NCI-H2029 (cell line): ENCODE measurements around the gene UTP14C.
A peak's percentile ranks its signal among the peaks of the same experiment; 100 is the strongest.
"Not testable (repeated sequence)": the region's sequence is repeated elsewhere in the genome, so short reads cannot be mapped to it uniquely, and the experiment has no call there.

ENCODE experiments used
- DNase-seq: peaks from one replicate; lab custom pipeline; 2025; lab: John Stamatoyannopoulos, UW

Gene UTP14C, protein sequence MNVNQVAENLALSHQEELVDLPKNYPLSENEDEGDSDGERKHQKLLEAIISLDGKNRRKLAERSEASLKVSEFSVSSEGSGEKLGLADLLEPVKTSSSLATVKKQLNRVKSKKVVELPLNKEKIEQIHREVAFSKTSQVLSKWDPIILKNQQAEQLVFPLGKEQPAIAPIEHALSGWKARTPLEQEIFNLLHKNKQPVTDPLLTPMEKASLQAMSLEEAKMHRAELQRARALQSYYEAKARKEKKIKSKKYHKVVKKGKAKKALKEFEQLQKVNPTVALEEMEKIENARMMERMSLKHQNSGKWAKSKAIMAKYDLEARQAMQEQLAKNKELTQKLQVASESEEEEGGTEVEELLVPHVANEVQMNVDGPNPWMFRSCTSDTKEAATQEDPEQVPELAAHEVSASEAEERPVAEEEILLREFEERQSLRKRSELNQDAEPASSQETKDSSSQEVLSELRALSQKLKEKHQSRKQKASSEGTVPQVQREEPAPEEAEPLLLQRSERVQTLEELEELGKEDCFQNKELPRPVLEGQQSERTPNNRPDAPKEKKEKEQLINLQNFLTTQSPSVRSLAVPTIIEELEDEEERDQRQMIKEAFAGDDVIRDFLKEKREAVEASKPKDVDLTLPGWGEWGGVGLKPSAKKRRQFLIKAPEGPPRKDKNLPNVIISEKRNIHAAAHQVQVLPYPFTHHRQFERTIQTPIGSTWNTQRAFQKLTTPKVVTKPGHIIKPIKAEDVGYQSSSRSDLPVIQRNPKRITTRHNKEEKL

DNA sequence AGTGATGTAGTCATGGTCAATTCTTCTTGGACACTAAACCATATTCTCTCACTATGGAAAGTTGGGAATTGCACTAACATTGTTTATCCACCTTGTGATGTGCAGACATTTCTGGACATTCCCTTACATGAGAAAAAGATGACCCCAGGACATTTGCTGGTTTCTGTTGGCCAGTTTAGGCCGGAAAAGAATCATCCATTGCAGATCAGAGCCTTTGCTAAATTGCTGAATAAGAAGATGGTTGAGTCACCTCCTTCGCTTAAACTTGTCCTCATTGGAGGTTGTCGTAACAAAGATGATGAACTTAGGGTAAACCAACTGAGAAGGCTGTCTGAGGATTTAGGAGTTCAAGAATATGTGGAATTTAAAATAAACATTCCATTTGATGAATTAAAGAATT lies at the start of gene UTP14C:
Gene UTP14C, plus strand, starts transcription at position 211 of the 400 bp plus-strand sequence. CDS start 4,114 bp downstream, outside the sequence.
- no peak for DNase-seq

DNA sequence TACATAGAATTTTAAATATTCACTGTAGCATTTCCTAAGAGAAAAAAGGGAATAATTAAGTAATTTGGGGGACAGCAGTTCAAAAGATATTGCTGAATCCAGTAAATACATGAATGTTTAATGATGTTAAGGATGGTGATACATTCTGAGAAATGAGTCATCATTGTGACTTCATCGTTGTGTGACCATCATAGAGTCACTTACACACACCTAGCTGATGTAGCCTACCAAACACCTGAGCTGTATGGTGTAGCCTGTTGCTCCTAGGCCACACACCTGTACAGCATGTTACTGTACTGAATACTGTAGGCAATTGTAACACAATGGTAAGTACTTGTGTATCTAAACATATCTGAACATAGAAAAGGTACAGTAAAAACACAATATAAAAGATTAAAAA lies 48.1 kb upstream of the UTP14C start:
- DNase-seq: no peak

DNA sequence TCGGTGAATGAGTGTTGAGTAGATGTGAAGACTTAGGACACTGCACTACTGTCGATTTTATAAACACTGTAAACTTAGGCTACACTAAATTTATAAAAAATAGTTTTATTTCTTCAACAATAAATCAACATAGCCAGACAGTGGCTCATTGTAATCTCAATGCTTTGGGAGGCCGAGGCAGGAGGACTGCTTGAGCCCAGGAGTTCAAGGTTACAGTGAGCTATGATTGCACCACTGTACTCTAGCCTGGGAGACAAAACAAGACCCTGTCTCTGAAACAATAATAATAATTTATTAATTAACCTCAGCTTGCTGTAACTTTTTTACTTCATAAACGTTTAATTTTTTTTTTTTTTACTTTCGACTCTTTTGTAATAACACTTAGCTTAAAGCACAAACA lies 47.6 kb upstream of the UTP14C start:
- DNase-seq: no peak

DNA sequence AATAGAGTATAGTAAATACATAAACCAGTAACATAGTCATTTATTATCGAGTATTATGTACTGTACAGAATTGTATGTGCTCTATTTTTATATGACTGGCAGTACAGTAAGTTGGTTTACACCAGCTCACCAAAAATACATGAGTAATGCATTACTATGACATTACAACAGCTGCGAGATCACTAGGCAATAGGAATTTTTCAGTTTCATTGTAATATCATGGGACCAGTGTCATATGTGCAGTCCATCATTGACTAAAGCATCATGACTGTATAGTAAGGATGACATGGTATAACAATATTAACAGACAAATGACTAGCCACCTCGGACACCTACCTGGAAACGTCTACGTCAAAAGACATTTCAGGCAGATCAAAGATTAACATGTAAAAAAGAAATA lies 46.9 kb upstream of the UTP14C start:
- DNase-seq: no peak

DNA sequence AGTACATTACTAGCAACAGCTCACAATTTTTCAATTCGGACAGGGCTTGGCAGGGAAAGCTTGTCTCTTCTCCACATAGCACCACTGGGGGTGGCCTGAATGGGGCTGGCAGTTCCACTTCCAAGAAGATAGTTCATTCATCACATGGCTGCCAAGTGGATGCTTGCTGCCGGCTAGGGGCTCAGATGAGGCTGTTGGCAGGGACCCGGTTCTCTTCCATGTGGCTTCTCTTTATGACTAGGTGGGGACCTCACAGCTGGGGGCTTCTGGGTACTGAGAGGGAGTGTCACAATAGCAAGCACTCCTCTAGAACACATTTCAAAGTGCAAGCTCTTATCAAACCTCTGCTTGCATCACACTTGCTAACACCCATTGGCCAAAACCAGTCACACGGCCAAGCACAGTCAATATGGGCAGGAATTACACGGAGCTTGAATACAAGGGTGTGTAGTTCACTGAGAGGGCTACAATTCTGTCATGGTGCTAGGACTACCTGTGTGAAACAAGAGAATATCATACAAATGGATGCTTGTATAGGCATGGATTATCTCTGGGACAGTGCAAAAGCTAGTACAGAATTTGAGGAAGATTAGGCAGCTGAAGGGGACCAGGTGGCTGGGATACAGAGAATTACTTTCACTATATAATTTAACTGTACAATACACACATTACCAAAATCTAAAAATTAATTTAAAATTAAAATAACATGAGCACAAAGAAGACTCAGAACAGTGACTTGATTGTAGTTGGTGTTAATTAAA lies 45.5 kb upstream of the UTP14C start:
- DNase-seq: peak; percentile 33

DNA sequence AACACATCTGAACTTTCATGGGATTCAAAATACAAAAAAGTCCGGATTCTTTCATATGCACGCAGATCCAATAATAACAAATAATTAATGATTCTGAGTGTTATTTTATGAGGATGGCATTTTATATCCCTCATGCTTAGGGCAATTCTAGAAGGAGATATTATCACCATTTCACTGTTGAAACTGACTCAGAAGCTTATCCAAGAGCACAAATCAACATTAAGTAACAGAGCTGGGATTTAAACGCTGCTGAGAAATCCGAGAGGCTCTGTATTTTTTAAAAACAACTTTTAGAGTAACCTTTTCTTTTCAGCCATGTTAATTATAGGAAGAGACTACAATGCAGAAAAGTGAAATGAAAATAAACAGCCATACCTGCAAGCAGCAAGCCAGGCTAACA lies 43.6 kb upstream of the UTP14C start:
- DNase-seq: no peak

DNA sequence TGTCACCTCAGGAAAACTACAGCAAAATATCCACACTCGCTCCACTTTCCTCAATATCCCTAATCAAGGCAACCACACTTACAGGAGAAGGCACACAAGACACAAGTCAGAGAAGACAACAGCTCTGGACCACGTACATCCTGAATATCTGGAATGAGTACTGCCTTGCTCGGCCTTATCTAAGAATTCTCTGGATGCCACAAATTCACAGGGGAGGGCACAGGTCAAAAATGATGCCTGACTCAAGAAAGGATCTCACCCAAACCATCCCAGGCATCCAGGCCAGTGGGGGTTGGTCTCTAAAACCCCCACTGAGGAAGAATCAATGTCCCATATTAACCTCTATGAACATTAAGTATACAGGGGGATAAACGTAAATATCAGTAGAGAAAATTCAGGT lies 43.1 kb upstream of the UTP14C start:
- DNase-seq: no peak

DNA sequence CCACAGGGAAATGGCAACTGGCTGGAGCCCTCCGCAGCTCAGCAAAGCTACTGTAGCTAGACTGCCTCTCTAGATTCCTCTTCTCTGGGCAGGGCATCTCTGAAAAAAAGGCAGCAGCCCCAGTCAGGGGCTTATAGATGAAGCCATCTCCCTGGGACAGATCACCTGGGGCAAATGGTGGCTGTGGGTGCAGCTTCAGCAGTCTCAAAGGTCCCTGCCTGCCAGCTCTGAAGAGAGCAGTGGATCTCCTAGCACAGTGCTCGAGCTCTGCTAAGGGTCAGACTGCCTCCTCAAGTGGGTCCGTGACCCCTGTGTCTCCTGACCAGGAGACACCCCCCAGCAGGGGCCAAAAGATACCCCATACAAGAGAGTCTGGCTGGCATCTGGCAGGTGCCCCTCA lies 41.2 kb upstream of the UTP14C start:
- not testable (repeated sequence) for DNase-seq

DNA sequence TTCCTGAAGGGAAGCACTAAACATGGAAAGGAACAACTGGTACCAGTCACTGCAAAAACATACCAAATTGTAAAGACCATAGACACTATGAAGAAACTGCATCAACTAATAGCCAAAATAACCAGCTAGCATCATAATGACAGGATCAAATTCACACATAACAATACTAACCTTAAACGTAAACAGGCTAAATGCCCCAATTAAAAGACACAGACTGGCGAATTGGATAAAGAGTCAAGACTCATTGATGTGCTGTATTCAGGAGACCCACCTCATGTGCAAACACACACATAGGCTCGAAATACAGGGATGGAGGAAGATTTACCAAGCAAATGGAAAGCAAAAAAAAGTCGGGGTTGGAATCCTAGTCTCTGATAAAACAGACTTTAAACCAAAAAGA lies 39.6 kb upstream of the UTP14C start:
- DNase-seq: not testable (repeated sequence)

DNA sequence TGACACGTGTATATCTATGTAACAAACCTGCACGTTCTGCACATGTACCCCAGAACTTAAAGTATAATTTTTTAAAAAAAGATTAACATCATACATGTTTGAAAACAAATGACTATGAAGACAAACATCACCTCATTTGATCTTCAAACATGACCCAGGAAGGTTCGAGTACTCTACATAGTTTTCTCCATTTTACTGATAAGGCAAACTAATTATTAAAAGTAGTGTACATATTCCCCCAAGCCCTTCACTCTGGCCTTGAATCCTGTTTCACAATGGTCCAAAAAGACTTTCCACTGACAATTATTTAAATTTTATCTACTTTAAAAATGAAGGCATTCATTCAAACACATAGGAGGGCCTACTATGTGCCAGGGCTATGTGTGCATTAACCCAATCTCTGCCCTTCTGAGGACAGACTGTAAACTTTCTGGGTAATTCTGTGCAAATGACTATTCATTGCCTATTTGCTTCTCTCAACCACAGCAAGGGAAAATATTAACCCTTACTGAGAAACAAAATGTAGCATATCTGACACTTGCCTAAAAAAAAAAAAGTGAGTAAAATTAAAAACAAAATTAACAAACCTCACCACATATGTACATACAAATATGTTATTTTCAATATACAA lies 35.4 kb upstream of the UTP14C start:
- DNase-seq: no peak

DNA sequence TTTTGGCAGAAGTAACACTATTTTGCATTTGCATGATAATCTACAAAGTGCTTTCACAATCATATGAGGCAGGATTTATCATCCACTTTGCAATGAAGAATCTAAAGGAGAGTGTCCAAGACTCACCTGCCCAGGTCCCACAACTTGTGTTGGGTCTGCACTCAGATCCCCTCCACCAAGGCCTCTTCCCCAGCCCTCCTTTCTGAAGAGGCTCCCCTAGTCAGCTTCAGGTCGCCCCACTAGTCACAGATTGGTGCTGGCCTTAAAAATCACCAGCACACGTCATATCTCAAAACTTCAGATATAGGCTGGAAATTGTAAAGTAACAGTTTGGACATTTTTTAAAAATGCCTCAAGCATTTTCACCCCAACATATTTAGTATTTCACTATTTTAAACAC lies 30.8 kb upstream of the UTP14C start:
- DNase-seq: no peak

DNA sequence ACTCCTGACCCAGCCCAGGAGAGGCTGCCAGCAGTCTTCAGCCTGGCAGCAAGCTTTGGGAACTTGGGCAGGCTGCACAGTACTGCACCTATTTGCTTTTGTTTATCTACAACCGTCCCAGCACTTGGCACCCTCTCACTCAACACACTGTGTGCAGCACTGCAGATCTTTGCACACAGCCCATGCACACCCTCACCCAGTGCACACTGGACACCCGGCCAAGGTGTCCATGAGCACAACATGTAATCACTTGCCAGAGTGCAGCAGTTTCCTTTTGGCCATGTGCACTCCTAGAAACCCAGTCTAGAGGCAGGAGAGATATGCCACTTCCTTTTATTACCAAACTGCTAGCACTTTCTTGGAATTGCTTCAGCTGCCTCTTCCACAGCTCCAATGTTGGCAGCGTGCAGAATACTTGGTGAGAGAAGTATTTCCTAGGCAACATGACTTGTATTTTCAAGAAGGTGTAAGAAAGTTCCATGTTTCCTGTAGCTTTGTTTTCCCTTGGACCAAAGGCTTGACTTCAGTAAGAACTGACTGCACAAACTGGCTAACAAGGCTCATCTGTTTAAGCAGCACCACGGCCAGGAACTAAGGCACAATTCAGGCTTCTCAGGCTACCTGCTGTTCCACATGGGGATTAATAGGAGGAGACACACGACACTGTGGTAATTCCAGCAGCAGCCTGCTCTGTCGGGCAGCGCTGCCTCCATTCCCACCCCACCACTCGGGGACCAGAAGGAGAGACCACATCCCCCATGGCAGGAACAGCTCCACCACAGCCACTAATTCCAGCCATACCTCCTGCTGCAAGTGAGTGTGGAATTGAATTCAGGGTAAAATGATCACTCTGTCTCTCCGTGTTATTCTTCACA lies 28.6 kb upstream of the UTP14C start:
- no peak for DNase-seq

DNA sequence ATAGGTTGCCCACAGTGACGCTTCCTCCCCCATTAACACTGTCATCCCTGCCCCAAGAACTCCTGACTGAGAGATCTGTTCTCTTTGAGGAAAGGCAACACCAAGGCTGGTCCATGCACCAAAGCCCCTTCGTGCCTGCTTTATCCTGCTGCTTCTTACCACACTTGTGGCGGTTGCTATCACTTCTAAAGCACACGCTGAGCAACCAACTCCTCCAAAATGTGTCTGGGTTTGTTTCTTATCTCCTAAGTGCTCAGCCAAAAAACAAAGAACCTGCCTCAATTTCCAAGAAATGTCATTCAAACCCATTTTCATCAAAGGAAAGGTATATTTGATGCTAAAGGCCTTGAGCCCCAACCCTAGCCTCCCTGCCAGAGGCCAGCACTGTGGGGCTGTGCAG lies 27.9 kb upstream of the UTP14C start:
- DNase-seq: no peak

DNA sequence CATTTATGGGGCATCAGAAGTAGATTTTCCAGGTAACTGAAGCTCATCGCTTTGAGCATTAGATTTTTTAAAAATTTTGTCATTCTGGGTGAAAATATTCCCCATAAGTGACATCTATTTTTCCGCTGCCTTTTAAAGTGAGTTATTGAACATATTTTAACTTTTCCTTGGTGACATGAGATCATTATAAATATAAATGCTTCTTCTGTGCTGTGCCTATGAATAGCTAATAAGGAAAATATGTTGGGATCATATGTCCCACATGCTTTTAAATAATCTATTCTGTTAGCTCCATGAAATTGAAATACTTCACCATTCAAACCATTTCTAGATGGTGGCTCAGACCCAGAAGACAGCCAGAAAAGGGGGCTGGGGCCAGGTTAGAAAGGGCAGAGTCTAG lies 27.3 kb upstream of the UTP14C start:
- DNase-seq: no peak

DNA sequence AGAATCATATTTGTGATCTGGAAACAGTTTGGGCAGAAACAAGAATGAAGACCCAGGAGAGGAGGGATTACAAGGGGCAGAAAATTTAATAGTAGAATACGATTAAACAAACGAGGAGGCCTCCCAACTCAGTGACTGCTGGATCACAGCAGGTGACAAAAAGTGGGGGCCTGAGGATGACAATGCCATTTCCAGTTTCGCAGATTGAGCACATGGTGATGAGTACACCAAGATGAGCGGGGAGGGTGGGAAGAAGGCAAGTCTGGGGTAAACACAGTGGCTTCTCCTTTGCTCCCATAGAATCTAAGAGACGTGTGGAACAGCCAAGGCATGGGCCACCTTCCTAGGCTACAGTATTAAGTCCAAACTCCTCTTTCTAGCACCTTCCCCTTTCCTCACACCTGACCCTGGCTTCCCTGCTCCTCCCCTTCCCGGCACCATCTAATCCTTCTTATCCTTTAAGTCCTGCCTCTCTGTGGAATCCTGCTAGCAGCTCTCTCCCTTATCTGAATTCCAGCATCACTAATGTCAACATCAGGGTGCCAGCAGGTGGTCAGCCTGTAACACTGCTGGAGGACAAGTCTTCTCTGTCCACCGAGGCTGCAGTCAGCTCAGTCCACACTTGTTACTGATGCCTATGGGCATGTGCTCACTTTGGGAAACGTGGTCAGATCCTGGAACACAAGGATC lies 26.7 kb upstream of the UTP14C start:
- DNase-seq: no peak

DNA sequence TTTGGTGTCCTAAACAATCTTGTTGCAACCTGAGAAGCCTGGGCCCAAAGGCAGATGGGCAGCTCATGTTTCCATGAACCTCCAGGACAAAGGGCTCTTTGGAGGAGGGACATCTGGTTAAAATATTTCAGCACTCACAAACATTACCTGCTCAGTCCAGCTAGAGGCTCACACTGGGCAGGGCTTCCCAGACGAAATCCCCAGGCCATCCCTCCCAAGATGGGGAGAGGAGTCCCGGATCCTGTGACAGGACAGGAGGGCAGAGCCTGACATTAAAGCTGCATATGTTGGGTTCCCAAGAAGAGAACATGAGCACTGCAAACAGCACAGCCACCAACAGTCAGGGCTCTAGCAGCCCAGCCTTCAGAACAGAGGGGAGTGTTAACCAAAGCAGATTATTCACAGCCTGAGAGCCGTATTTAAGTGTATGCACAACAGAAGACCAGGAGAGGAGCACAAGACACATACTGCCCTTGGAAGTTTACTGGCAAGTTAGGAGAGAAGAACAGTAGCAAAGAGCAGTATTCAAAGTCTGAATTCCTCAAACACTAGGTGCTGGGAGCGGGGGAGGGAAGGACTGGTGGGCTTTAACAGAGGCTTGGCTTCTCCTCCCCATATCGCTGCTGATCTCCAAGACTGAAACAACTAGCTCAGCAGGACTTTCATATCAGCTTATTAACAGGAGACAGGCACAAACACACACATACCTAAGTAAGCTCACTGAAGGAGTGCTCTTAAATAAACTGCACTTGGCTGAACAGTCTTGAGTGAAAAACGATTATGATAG lies 25.6 kb upstream of the UTP14C start:
- no peak for DNase-seq

DNA sequence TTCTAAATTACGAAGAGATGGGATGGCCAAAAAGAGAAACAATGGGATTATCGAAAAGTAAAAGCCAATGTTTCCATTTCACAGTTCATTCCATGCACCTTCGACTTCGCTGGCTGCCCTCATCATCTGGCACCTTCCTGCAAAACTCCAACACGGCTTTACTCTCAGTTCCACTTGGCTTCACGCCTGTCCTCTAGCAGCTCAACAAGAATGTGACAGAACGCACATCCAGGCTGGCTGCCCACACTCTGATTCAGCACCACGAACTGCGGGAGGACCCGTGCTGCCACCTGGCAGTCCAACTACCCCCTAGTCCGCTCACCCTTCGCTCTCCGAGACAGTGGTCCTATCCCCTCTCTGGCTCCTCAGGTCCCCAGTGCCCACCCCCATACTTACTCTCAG lies 25.0 kb upstream of the UTP14C start:
- DNase-seq: no peak

DNA sequence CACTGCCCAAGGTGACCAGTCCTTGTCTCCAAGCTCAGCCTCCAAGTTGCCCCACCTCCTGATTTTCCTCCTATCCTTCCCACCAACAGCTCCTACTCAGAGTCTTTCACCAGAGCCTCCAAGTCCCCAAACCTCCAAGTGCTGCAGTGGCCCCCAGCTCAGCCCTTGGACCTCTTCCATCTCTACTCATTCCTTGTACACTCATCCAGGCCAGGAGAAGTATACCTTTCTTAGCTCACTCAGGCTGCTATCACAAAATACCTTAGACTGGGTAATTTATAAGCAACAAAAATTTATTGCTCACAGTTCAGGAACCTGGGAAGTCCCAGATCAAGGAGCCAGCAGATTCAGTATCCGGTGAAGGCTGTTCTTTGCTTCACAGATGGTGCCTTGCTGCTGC lies 24.6 kb upstream of the UTP14C start:
- DNase-seq: no peak

DNA sequence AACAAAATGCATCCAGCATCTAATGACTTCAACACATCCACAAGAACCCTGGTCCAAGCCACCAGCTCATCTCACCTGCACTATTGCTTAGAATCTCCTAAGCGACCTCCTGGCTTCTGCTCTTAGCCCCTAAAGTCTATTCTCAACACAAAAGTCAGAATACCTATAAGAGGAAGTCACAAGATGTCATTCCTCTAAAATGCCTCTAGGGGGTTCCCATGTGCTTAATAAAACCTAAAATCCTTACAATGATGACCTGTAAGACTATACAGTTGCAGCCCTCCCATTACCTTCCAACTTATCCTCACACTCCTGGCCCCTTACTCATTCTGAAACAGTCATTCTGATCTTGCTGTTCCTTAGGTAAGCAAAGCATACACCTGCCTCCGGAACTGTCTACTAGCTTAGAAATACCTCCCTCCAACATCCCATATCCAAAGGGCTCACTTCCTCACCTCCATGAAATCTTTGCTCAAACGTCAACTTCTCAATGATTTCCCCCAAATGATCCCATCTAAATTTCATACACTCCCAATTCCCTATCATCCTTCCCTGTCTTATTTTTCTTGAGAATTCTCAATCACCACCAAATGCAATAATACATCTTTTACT lies 23.3 kb upstream of the UTP14C start:
- DNase-seq: no peak
